Naive B cell (primary cell): ENCODE data around the gene ZNF343. TPM values are rescaled to one million over a fixed set of nuclear protein-coding genes. Genes with fewer than 3 reads are reported as not detected.
A peak's percentile ranks its signal among the peaks of the same experiment; 100 is the strongest.

ENCODE experiments used
- ATAC-seq, 2 donors: fragments of 150-1000 bp; cut with Tn5 transposase; 2 replicates each; pipeline ENCODE4 v1.10.0; 2021; ENCODE audit warnings: low read depth in 2 of 2, mild to moderate bottlenecking in 2 of 2, moderate library complexity in 2 of 2
- DNase-seq: peaks from one replicate; pipeline ENCODE4 v3.0.0; 2022
- H3K27ac Mint-ChIP-seq, 6 donors: one replicate each; pipeline ENCODE4 v1.8.0; 2020 to 2022; ENCODE audit warnings: mild to moderate bottlenecking in 6 of 6, mixed read lengths in 6 of 6, moderate library complexity in 5 of 6, inconsistent platforms in 2 of 6
- H3K27me3 Mint-ChIP-seq, 3 donors: one replicate each; pipeline ENCODE4 v1.8.0; 2021 to 2022; ENCODE audit warnings: mixed read lengths in 3 of 3, mild to moderate bottlenecking in 1 of 3
- H3K36me3 Mint-ChIP-seq, 2 donors: one replicate each; pipeline ENCODE4 v1.8.0; 2020 to 2022; ENCODE audit warnings: mixed read lengths in 2 of 2, inconsistent platforms in 1 of 2, mild to moderate bottlenecking in 1 of 2
- H3K4me1 Mint-ChIP-seq, 3 donors: one replicate each; pipeline ENCODE4 v1.8.0; 2020 to 2022; ENCODE audit warnings: mixed read lengths in 3 of 3, inconsistent platforms in 1 of 3, mild to moderate bottlenecking in 1 of 3, moderate library complexity in 1 of 3
- H3K4me3 Mint-ChIP-seq, 8 donors: one replicate each; pipeline ENCODE4 v1.8.0; 2020 to 2022; ENCODE audit warnings: mild to moderate bottlenecking in 8 of 8, mixed read lengths in 8 of 8, moderate library complexity in 8 of 8, inconsistent platforms in 2 of 8
- H3K9me3 Mint-ChIP-seq, 7 donors: one replicate each; pipeline ENCODE4 v1.8.0; 2020 to 2022; ENCODE audit warnings: mixed read lengths in 7 of 7, mild to moderate bottlenecking in 5 of 7, inconsistent platforms in 2 of 7, moderate library complexity in 1 of 7
- polyA plus RNA-seq, 6 donors: library from polyadenylated mRNA; unstranded; fragments of 300-500 nt; fragmentation: Illumina TruSeq; gene quantifications; one replicate each; pipeline ENCODE4 v1.2.3, GENCODE V29; 2021; ENCODE audit warnings: low read depth in 6 of 6

Gene ZNF343
- polyA plus RNA-seq, 6 donors from 2014 or later: 4.6 to 13.8 (median 7.3) TPM; not detected in 1

DNA sequence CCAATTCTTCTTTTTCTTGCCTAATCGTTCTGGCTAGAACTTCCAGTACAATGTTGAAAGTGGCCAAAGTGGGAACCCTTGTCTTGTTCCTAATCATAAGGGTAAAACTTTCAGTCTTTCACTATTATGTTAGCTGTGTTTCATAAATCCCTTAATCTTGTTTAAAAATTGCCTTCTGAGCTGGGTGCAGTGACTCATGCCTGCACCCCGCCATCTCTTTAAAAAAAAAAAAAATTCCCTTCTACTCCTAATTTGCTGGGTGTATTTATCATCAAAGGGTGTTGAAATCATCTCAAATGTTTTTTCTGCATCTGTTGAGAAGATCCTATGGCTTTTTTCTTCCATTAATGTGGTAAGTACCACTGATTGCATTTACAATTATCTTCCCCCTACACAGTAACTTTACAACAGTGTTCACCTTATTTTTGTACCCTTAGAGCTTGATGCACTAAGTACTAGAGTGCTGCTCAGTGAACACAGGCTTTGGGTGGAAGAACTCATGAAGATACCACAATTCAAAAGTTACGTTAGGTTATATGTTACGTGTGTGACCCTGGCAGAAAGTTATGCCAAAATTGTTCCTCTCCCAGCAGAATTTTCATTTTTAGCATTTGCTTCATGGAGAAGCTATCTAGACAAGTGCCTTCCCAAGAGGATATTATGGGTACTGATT is 47.8 kb downstream of the ZNF343 start:
- DNase-seq (no peak), ATAC-seq (no peak)
- peaks cover 4 to 9% (median 7%) of the 10 kb centered on the region in 3 donors for H3K4me1 Mint-ChIP-seq
- no peaks in the 10 kb centered on the region for H3K27me3 Mint-ChIP-seq
- peak overlapping the region in 1 of 6 donors; percentile 46 for H3K27ac Mint-ChIP-seq
- H3K9me3 Mint-ChIP-seq: no peaks in the 10 kb centered on the region
- H3K36me3 Mint-ChIP-seq: peaks cover 27 to 45% of the 10 kb centered on the region in 2 donors
- H3K4me3 Mint-ChIP-seq: no peak overlapping the region

DNA sequence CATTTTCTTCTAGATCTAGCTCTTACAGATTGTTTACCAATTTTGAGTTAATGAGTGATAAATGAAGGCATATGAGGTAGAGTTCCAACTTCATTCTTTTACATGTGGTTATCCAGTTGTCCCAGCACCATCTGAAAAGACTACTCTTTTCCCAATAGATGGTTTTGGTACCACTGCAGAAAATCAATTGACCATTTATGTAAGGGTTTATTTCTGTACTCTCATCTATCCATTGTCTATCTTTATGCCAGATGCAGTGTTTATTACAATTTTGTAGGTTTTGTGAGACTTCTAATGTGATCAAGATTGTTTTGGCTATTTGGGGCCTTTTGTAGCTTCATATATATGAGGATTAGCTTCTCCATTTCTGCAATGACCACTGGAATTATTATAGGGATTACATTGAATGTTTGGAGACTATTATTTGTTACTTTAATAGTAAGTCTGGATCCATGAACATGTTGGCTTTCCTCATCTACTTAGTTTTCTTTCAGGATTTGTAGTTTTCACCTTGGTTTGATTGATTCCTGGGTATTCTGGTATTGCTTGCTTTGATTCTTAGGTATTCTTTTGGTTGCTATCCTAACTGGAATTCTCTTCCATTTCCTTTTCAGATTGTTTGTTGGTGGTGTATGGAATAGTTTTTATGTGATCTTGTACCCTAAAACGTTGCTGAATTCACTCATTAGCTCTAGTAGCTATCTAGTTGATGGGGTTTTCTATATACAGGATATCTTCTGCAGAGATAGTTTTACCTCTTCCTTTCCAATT is 48.5 kb downstream of the ZNF343 start:
- Mint-ChIP-seq H3K4me3 (no peak overlapping the region), H3K36me3 (peaks cover 20 to 38% of the 10 kb centered on the region in 2 donors), H3K27ac (peak overlapping the region in 1 of 6 donors; percentile 67), H3K9me3 (no peaks in the 10 kb centered on the region), H3K4me1 (peaks cover 0 to 2% (median 1%) of the 10 kb centered on the region in 3 donors), H3K27me3 (no peaks in the 10 kb centered on the region)
- ATAC-seq: no peak
- DNase-seq: no peak

DNA sequence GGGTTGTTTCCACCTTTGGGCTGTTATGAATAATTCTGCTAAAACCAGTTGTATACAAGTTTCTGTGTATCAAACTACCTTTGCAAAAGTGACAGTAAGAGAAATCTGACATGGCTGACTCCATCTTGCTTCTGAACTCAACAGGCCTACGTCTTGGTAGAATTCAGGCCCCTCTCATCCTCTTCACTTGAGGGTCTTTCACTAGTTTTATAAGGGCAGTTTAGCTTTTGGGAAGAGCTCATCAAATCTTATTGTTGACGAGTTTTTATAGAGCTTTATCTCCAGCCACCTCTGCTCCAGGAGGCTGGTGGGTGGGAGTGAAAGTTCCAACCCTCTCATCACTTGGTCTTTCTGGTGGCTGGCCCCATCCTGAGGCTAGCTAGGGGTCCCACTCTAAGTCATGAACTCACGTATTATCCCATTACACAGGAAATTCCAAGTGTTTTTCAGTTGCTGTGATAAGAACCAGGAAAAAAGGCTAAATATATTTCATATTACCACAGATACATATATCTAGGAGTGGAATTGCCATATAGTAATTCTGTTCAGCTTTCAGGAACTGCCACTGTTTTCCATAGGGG is 49.7 kb downstream of the ZNF343 start:
- no peak overlapping the region for H3K4me3 Mint-ChIP-seq
- peak overlapping the region in 2 of 6 donors; percentile 15 to 22 for H3K27ac Mint-ChIP-seq
- no peak for ATAC-seq
- H3K4me1 Mint-ChIP-seq: peaks cover 0 to 2% (median 0%) of the 10 kb centered on the region in 3 donors
- no peaks in the 10 kb centered on the region for H3K9me3 Mint-ChIP-seq
- H3K27me3 Mint-ChIP-seq: no peaks in the 10 kb centered on the region
- DNase-seq: no peak
- H3K36me3 Mint-ChIP-seq: peaks cover 20 to 38% of the 10 kb centered on the region in 2 donors

- Mint-ChIP-seq H3K27me3 (no peaks in the 10 kb centered on the region), H3K4me1 (peaks cover 0 to 2% (median 0%) of the 10 kb centered on the region in 3 donors), H3K27ac (peak overlapping the region in 1 of 6 donors; percentile 72), H3K9me3 (no peaks in the 10 kb centered on the region), H3K4me3 (no peak overlapping the region), H3K36me3 (peaks cover 6 to 16% of the 10 kb centered on the region in 2 donors)
- DNase-seq: no peak
- no peak for ATAC-seq
Observed at GRCh38 chr20:2455771-2456497, 52.8 kb downstream of the ZNF343 start.

DNA sequence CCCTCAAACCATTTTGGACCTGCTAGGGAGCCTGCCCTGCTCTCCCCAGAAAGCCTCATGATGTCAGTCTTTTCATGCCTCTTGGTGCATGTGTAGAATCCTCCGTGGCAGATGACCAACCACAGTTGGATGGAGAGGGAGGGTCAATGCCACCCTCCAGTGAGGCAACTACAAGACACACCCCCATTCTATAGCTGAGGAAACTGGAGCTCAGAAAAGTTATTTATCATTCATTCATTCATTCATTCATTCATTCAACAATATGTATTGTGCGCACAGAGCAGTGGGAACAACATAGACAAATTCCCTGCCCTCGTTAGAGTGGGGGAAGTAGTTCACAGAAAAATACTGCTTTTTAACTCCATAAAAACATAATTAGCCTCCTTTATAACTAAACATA is 54.9 kb downstream of the ZNF343 start:
- ATAC-seq: no peak
- Mint-ChIP-seq H3K9me3 (no peaks in the 10 kb centered on the region), H3K4me3 (no peak overlapping the region), H3K27ac (no peak overlapping the region), H3K36me3 (peaks cover 0 to 5% of the 10 kb centered on the region in 2 donors), H3K4me1 (peaks cover 0 to 2% (median 0%) of the 10 kb centered on the region in 3 donors), H3K27me3 (no peaks in the 10 kb centered on the region)
- DNase-seq: no peak

DNA sequence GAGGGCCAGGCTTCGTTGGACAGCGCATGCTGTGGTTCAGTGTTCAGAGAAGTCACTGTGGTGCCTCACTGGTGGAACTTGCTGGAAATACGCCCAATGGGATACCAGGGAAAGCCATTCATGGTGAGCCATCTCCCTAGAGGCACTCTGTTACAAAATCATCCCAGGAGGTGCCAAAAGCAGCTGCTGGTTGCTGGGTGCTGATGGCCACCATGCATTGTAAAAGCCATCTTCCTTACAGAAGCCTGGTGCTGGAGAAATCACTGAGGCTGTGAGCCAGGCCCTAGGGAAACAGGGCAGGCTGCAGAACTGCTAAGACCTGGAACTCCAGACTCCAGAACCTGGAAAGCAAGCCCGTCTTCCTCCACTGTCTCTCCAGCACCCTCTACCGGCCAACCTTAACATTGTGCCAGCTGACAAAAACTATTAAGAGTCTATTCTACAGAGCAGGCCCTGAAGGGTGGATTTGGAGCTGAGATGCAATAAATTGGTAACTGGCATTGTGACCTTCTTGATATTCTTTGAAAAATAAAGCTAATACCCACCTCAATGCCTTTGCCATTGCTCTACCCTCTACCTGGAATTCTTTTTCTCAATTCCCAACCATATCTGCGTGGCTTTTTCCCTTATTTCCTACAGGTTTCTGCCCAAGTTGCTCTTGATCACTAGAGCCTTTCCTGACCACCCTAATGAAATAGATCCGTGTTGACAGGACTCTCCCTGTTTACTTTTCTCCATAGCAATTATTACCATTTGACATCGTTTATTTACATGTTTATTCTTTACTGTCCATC is 56.6 kb downstream of the ZNF343 start:
- Mint-ChIP-seq H3K27me3 (no peaks in the 10 kb centered on the region), H3K27ac (peak overlapping the region in 1 of 6 donors; percentile 9), H3K36me3 (peaks cover 0 to 5% of the 10 kb centered on the region in 2 donors), H3K4me1 (peaks cover 0 to 2% (median 0%) of the 10 kb centered on the region in 3 donors), H3K9me3 (no peaks in the 10 kb centered on the region), H3K4me3 (no peak overlapping the region)
- DNase-seq (peak; percentile 25), ATAC-seq (no peak)

- Mint-ChIP-seq H3K4me1 (peaks cover 0 to 2% (median 0%) of the 10 kb centered on the region in 3 donors), H3K27ac (no peak overlapping the region), H3K36me3 (peaks cover 0 to 5% of the 10 kb centered on the region in 2 donors), H3K4me3 (no peak overlapping the region), H3K9me3 (peaks cover 0 to 2% (median 0%) of the 10 kb centered on the region in 7 donors), H3K27me3 (no peaks in the 10 kb centered on the region)
- DNase-seq (no peak), ATAC-seq (no peak)
Observed at GRCh38 chr20:2451422-2451821, 57.3 kb downstream of the ZNF343 start.

DNA sequence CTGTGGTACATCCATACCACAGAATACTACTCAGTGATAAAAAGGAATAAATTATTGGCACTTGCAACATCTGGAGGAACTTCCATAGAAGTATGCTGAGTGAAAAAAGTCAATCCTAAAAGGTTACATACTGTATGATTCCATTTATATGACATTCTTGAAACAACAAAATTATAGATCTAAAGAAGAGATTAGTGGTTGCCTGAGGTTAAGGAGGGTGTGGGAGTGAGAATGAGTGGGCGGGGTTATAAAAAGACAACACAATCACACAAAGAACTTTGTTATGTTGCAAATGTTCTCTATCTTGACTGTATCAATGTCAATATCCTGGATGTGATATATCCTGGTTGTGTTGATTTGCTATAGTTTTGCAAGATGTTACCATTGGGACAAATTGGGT is 59.3 kb downstream of the ZNF343 start:
- Mint-ChIP-seq H3K4me3 (no peak overlapping the region), H3K27me3 (peaks cover 0 to 6% (median 0%) of the 10 kb centered on the region in 3 donors), H3K4me1 (no peaks in the 10 kb centered on the region), H3K36me3 (peaks cover 5 to 6% of the 10 kb centered on the region in 2 donors), H3K27ac (no peak overlapping the region), H3K9me3 (peaks cover 0 to 7% (median 0%) of the 10 kb centered on the region in 7 donors)
- ATAC-seq (no peak), DNase-seq (no peak)

- H3K27me3 Mint-ChIP-seq: peaks cover 4 to 8% (median 6%) of the 10 kb centered on the region in 3 donors
- no peaks in the 10 kb centered on the region for H3K4me1 Mint-ChIP-seq
- ATAC-seq: peak; percentile 23 to 28
- H3K27ac Mint-ChIP-seq: no peak overlapping the region
- peaks cover 5 to 6% of the 10 kb centered on the region in 2 donors for H3K36me3 Mint-ChIP-seq
- H3K4me3 Mint-ChIP-seq: no peak overlapping the region
- H3K9me3 Mint-ChIP-seq: peaks cover 0 to 7% (median 0%) of the 10 kb centered on the region in 7 donors
- DNase-seq: no peak
Observed at GRCh38 chr20:2446845-2447244, 61.9 kb downstream of the ZNF343 start.

Other genes starting within 250 kb of the ZNF343 start
- gene TGM3, start 212.9 kb downstream of the ZNF343 start, polyA plus RNA-seq: not detected
- not detected for gene TGM6, start 128.0 kb downstream of the ZNF343 start, polyA plus RNA-seq
- gene SNRPB, start 38.1 kb downstream of the ZNF343 start, polyA plus RNA-seq: 100 to 1,000 TPM; 310 to 412 (median 346) TPM
- gene TMC2, start 27.7 kb upstream of the ZNF343 start, polyA plus RNA-seq: not detected
- gene NOP56, start 143.7 kb upstream of the ZNF343 start, polyA plus RNA-seq: 100 to 1,000 TPM in 3 of 6 donors, 10 to 100 TPM in 3; 67.7 to 115 (median 95.8) TPM
- gene IDH3B, start 155.3 kb upstream of the ZNF343 start, polyA plus RNA-seq: 100 to 1,000 TPM; 110 to 149 (median 128) TPM
- gene EBF4, start 183.9 kb upstream of the ZNF343 start, polyA plus RNA-seq: under 1 TPM in 1 of 6 donors, not detected in 5; 0.28 TPM